GM12892 (cell line): ENCODE results near the gene TLR5.

Experiments used
- DNase-seq: peaks from one replicate; pipeline ENCODE4 v3.0.0; 2011; ENCODE audit not compliant: insufficient read length
- FAIRE-seq: peaks from 2 replicates; lab custom pipeline; 2011; peaks lifted over from hg19 to GRCh38; lab: Jason Lieb, UNC
- POLR2A ChIP-seq: IDR thresholded peaks from 2 replicates; pipeline ENCODE4 v1.6.1; 2011; ENCODE audit warnings: low read depth, low read length, control low read depth
- POLR2AphosphoS5 ChIP-seq: IDR thresholded peaks from 2 replicates; pipeline ENCODE4 v1.6.1; 2011; ENCODE audit warnings: low read depth, low read length, control low read depth
- TAF1 ChIP-seq: IDR thresholded peaks from 2 replicates; pipeline ENCODE4 v1.6.1; 2011; ENCODE audit warnings: low read depth, mild to moderate bottlenecking, control low read depth, low read length, borderline replicate concordance

The TLR5 gene

GRCh38 chr1:223143537-223144248 lies 645 bp upstream of the TLR5 start:
- TF ChIP-seq POLR2A: no peak
- TF ChIP-seq POLR2AphosphoS5: no peak
- TF ChIP-seq TAF1: no peak
- peak; percentile 68 for FAIRE-seq
- DNase-seq: peak; percentile 40

GRCh38 chr1:223142269-223142668 lies 779 bp downstream of the TLR5 start:
- DNase-seq (no peak), FAIRE-seq (no peak)
- TF ChIP-seq TAF1: no peak
- TF ChIP-seq POLR2A: no peak
- no peak for TF ChIP-seq POLR2AphosphoS5

- TF ChIP-seq POLR2AphosphoS5 (no peak), TAF1 (no peak), POLR2A (no peak)
- FAIRE-seq (no peak), DNase-seq (no peak)
These were observed 2.2 kb downstream of the TLR5 start for GRCh38 chr1:223140611-223141405.

DNA sequence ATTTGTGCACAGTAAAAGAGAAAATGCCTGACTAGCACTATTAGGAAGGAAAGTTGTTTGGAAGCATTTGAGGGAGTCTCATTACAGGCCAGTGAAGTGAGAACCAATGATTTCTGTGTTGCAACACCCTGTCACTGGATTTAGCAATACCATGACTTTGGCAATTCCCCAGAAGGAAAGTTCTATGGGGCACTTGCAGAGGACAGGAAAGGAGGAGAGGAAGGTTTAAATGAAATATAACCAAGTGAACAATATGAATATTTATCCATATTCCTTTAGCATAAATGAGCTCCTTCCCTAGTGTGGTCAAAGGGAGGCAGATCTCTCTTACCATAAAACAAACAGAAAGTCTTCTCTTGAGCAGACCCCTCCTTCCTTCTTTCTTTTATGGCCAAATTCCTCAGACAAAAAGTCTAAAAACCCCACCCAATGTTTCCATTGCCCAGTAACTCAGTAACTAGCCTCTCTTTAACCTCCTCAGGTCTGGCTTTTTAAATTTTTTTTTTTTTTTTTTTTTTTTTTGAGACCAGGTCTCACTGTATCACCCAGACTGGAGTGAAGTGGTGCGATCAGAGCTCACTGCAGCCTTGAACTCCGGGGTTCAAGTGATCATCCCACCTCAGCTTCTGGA lies 5.5 kb downstream of the TLR5 start:
- no peak for DNase-seq
- FAIRE-seq: no peak
- TF ChIP-seq POLR2A (no peak), TAF1 (no peak), POLR2AphosphoS5 (no peak)

- no peak for TF ChIP-seq TAF1
- no peak for TF ChIP-seq POLR2A
- no peak for TF ChIP-seq POLR2AphosphoS5
- no peak for FAIRE-seq
- no peak for DNase-seq
These were observed 7.0 kb downstream of the TLR5 start for GRCh38 chr1:223136086-223136485.

DNA sequence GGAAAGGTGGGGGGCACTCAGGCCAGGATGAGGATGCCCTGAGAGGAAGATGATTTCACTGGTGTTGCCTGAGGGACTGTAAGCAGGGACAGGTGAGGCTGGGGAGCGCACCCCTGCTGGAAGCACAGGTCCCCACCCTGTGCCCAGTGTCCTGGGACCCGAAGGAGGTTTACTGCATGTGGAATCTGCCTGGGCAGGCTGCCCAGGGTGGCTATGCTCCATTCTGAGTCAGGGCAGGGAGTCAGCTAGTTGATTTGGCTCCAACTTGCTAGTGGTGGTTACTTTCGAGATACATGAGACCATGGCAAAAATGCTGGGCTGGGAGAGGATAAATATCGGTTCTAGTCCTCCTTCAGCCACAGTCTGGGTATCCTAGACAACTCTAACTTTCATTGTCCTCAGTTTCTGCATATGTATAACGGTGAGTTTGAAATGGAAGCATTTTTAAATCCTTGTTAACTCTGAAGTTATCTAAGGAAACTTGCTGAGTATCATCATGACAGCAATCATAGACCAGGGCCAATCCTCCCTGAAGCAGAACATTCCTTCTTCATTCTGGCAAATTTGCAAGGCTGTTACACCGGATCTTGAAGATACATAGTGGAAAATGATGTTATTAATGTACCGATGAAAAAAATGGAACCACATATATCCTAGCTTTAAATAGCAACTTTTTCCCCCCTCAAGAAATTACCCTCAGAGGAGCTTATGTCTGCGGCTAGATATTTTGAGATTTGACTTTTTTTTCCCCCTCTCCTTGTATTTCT lies 7.7 kb downstream of the TLR5 start:
- FAIRE-seq (no peak), DNase-seq (no peak)
- no peak for TF ChIP-seq TAF1
- TF ChIP-seq POLR2A: no peak
- no peak for TF ChIP-seq POLR2AphosphoS5

DNA sequence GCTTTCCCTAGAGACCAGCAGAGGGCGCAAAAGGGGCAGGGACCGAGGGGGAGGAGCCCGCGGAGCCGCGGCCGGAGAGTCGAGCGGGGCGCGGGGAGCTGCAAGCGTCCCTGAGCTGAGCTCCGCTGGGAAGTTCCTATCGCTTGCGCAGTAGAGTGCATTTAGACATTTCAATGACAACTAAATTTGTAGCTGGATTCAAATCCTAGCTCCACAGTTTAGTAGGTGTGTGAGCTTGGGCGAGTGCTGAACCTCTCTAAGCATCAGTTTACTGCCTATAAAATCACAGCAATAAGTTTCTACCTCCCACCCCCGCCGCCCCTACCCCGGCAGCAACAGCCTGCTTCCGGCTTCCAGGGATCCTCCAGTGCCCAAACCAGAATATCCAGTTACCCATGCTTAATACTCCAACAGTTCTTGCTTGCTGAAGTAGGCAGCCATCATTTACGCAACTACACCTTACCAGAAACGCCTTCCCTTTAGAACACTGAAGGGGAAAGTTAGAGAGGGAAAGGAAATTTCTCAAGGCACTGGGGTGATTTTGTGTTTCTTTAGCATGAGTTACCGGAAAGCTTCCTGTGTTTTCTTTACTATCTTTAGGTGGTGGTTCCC lies 9.1 kb downstream of the TLR5 start:
- DNase-seq: peak; percentile 83
- TF ChIP-seq POLR2A: no peak
- FAIRE-seq: no peak

- TF ChIP-seq POLR2AphosphoS5 (no peak), TAF1 (no peak), POLR2A (no peak)
- FAIRE-seq: peak; percentile 79
- DNase-seq: no peak
These were observed 9.7 kb downstream of the TLR5 start for GRCh38 chr1:223133306-223133823.

DNA sequence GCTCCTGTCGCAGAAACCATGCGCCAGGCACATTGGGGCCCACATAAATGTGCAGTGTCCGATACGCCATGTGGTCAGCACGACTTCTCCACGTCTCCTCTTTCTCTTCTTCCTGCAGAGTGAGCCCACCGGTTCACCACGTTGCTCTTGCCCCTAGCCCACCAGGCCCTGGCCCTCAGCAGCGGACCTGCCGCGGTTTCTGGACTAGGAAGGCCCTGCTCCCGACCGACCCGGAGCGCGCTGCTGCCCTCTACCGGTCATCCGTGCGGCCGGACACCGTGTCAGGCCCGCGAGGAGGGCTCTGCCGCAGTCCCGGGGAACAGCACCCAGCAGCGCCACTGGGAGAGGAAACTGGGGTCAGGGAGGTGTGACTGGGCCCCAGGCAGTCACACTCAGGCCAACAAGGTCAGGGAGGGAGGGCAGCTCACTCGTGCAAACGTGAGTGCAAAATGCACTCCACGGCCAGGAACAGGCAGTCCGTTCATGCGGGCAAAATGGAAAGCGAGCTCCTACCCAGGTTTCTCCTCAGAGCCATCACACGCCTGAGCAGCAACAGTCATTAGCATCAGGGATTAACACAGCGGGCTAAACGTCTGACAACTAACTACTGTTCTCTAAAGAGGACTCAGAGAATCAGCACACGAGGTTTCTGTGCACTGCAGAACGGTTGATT lies 13.7 kb downstream of the TLR5 start:
- DNase-seq (peak; percentile 58), FAIRE-seq (peak; percentile 65)
- no peak for TF ChIP-seq TAF1
- no peak for TF ChIP-seq POLR2AphosphoS5
- no peak for TF ChIP-seq POLR2A

DNA sequence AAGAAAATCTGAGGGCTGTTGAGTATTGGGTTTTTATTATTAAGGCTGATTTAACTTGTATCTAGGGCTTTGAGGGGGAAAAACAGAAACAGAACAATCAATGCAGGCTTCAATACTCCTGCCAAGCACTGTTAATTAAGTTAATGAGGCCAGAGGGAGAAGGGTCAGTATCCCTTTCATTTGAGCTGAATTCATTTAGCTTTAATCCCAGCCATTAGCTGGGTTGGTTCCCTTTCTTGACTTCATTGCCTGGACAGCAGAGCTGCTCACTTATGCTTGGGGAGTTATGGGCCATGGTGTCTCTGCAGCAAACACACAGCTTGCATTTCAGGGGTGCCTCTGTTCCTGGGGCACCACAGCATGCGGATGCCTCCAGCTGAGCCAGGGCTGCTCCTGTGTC lies 16.3 kb downstream of the TLR5 start:
- TF ChIP-seq POLR2A (no peak), TAF1 (no peak), POLR2AphosphoS5 (no peak)
- FAIRE-seq: no peak
- no peak for DNase-seq
